ENCODE results near the gene NTN1. TPM values are rescaled to one million over a fixed set of nuclear protein-coding genes. Genes with fewer than 3 reads are reported as not detected.

The NTN1 gene
- total RNA-seq, 1 experiment from 2014 or later = 4.2 TPM

GRCh38 chr17:9175700-9176467 is 154.6 kb downstream of the NTN1 start:
- no peaks in the 10 kb centered on the region for H3K36me3 ChIP-seq (ENCODE audit: control insufficient read depth in 1 of 2, insufficient read depth in 2 of 2, low read length in 2 of 2)
- H3K27me3 ChIP-seq (ENCODE audit: insufficient read depth, low read length) = no peaks in the 10 kb centered on the region
- H3K9ac ChIP-seq (ENCODE audit: low read length) = no peak overlapping the region
- POLR2A ChIA-PET = no interaction called here
- no TSS peak for BruUV-seq (replicated peaks)
- H3K9me3 ChIP-seq (ENCODE audit: control insufficient read depth in 1 of 2, insufficient read depth in 1 of 2, low read depth in 1 of 2, low read length in 2 of 2) = no peaks in the 10 kb centered on the region
- ATAC-seq (no peak), DNase-seq (ENCODE audit: low read depth, low spot score) (no peak)
- RAD21 ChIA-PET (ENCODE audit: low non-redundant PET in 1 of 2, low total read pairs in 2 of 2, uncharacterized antibody in 2 of 2, unreplicated experiment in 2 of 2) = no interaction called here
- TF ChIP-seq POLR2A (IDR thresholded peaks at IDR 0.05; ENCODE audit: borderline replicate concordance, extremely low read depth, insufficient read depth, insufficient read length) (no peak), POLR2AphosphoS5 (IDR thresholded peaks at IDR 0.05; ENCODE audit: low read depth, low read length) (no peak), RAD21 (IDR thresholded peaks at IDR 0.05; ENCODE audit: low read depth) (no peak), SIN3A (IDR thresholded peaks at IDR 0.05; ENCODE audit: low read depth) (no peak), SRF (IDR thresholded peaks at IDR 0.05; ENCODE audit: low read depth) (no peak), FOSL1 (IDR thresholded peaks at IDR 0.05; ENCODE audit: low read depth) (no peak), CBX3 (IDR thresholded peaks at IDR 0.05; ENCODE audit: low read depth) (no peak), ZBTB33 (IDR thresholded peaks at IDR 0.05; ENCODE audit: extremely low read depth, insufficient replicate concordance, low read length) (no peak), MAX (IDR thresholded peaks at IDR 0.05) (no peak), ELF1 (IDR thresholded peaks at IDR 0.05; ENCODE audit: borderline replicate concordance, low read depth) (no peak), ATF3 (IDR thresholded peaks at IDR 0.05) (no peak), REST (IDR thresholded peaks at IDR 0.05; ENCODE audit: low read depth) (no peak), YY1 (IDR thresholded peaks at IDR 0.05; ENCODE audit: extremely low read depth, insufficient replicate concordance, low read depth, low read length) (no peak)
- CTCF ChIA-PET = no interaction called here
- H3K27ac ChIP-seq (ENCODE audit: low read depth, low read length) = no peak overlapping the region
- no peaks in the 10 kb centered on the region for H3K4me1 ChIP-seq (ENCODE audit: control insufficient read depth in 1 of 2, insufficient read depth in 2 of 2, low read length in 2 of 2)
- no peak overlapping the region for H3K4me3 ChIP-seq (replicated peaks in 1 of 2; ENCODE audit: low read depth in 1 of 2, low read length in 2 of 2)
- H3K4me2 ChIP-seq (ENCODE audit: low read length) = no peak overlapping the region
- no peaks in the 10 kb centered on the region for H4K20me1 ChIP-seq (ENCODE audit: insufficient read depth)
- no peaks in the 10 kb centered on the region for H3K9me2 ChIP-seq (ENCODE audit: insufficient read depth)
- no peak overlapping the region for H2AFZ ChIP-seq (ENCODE audit: low read depth, low read length, poor library complexity, severe bottlenecking)
- intact Hi-C loops (cut with micrococcal nuclease) = no loop called here
- H3K79me2 ChIP-seq (ENCODE audit: insufficient read depth, low read length) = no peaks in the 10 kb centered on the region

All from HCT116 (cell line).